ENCODE results near the gene WSB1.

Gene WSB1

GRCh38 chr17:27289856-27290255, 4.1 kb upstream of the WSB1 start (continued):
- TF ChIP-seq TSHZ2 (CRISPR knock-in tag; IDR thresholded peaks at IDR 0.05), result no peak
- TF ChIP-seq CSDC2 (CRISPR knock-in tag; IDR thresholded peaks at IDR 0.05), result no peak
- no peak for TF ChIP-seq PATZ1 (CRISPR knock-in tag; IDR thresholded peaks at IDR 0.05; ENCODE audit: borderline replicate concordance)
- no peak for TF ChIP-seq BACH2 (CRISPR knock-in tag; IDR thresholded peaks at IDR 0.05; ENCODE audit: borderline replicate concordance)

GRCh38 chr17:27290916-27291598, 2.9 kb upstream of the WSB1 start:
- no peak for ATAC-seq
- TF ChIP-seq BACH2 (CRISPR knock-in tag; IDR thresholded peaks at IDR 0.05; ENCODE audit: borderline replicate concordance), result no peak
- no peak for TF ChIP-seq TCF4 (CRISPR knock-in tag; IDR thresholded peaks at IDR 0.05; ENCODE audit: borderline replicate concordance)
- no peak for TF ChIP-seq ZFP30 (CRISPR knock-in tag; IDR thresholded peaks at IDR 0.05)

- ATAC-seq, result no peak
- TF ChIP-seq OSR1 (CRISPR knock-in tag; IDR thresholded peaks at IDR 0.05) (no peak), TSHZ2 (CRISPR knock-in tag; IDR thresholded peaks at IDR 0.05) (peak; percentile 11; the same call in 1 of the 2 replicates), ZFP30 (CRISPR knock-in tag; IDR thresholded peaks at IDR 0.05) (no peak)
Observed at GRCh38 chr17:27293359-27293897, 486 bp upstream of the WSB1 start.

- ATAC-seq, result peak; percentile 83
- TF ChIP-seq TCF4 (CRISPR knock-in tag; IDR thresholded peaks at IDR 0.05; ENCODE audit: borderline replicate concordance) (no peak), PATZ1 (CRISPR knock-in tag; IDR thresholded peaks at IDR 0.05; ENCODE audit: borderline replicate concordance) (peak; percentile 20; the same call in 1 of the 2 replicates), OSR1 (CRISPR knock-in tag; IDR thresholded peaks at IDR 0.05) (no peak), CREB5 (CRISPR knock-in tag; IDR thresholded peaks at IDR 0.05; ENCODE audit: low read depth) (no peak), ESRRG (CRISPR knock-in tag; IDR thresholded peaks at IDR 0.05) (0 out of 2 replicates have a peak, but pooled peaks have one; percentile 68)
Observed at GRCh38 chr17:27294689-27295630, 1.0 kb downstream of the WSB1 start.

GRCh38 chr17:27295945-27296344, 2.0 kb downstream of the WSB1 start:
- no peak for ATAC-seq
- no peak for TF ChIP-seq BACH2 (CRISPR knock-in tag; IDR thresholded peaks at IDR 0.05; ENCODE audit: borderline replicate concordance)
- TF ChIP-seq GLIS3 (CRISPR knock-in tag; IDR thresholded peaks at IDR 0.05), result no peak
- TF ChIP-seq ARNTL (CRISPR knock-in tag; IDR thresholded peaks at IDR 0.05; ENCODE audit: borderline replicate concordance, low read depth), result no peak
- TF ChIP-seq CSDC2 (CRISPR knock-in tag; IDR thresholded peaks at IDR 0.05), result no peak
- no peak for TF ChIP-seq TOX (CRISPR knock-in tag; IDR thresholded peaks at IDR 0.05; ENCODE audit: borderline replicate concordance)
- no peak for TF ChIP-seq ZNF565 (CRISPR knock-in tag; conservative IDR thresholded peaks at IDR 0.05; ENCODE audit: low read depth)
- TF ChIP-seq PPARA (CRISPR knock-in tag; IDR thresholded peaks at IDR 0.05; ENCODE audit: borderline replicate concordance), result no peak
- no peak for TF ChIP-seq ZFP3 (CRISPR knock-in tag; IDR thresholded peaks at IDR 0.05)
- TF ChIP-seq ZC3H10 (CRISPR knock-in tag; IDR thresholded peaks at IDR 0.05), result no peak
- TF ChIP-seq OSR1 (CRISPR knock-in tag; IDR thresholded peaks at IDR 0.05), result no peak
- no peak for TF ChIP-seq SNAI2 (CRISPR knock-in tag; IDR thresholded peaks at IDR 0.05)
- no peak for TF ChIP-seq CSRNP3 (CRISPR knock-in tag; IDR thresholded peaks at IDR 0.05)
- TF ChIP-seq TCF4 (CRISPR knock-in tag; IDR thresholded peaks at IDR 0.05; ENCODE audit: borderline replicate concordance), result no peak
- TF ChIP-seq ESRRG (CRISPR knock-in tag; IDR thresholded peaks at IDR 0.05), result no peak
